Activated T-cell treated with anti-CD3 and anti-CD28 coated beads, Interleukin-2, amount 50 U/mL, for 4 hours (primary cell): ENCODE measurements around the gene C2orf80. TPM values are rescaled to one million over a fixed set of nuclear protein-coding genes. Genes with fewer than 3 reads are reported as not detected.
"Not testable (repeated sequence)": the region's sequence is repeated elsewhere in the genome, so short reads cannot be mapped to it uniquely, and the experiment has no call there.

Source experiments
- ATAC-seq, 2 donors: fragments of 200-7000 bp; cut with Tn5 transposase; one replicate each; pipeline ENCODE4 v1.10.0; 2021
- DNase-seq: peaks from one replicate; pipeline ENCODE4 v3.0.0-alpha.2; 2020
- H3K27me3 Mint-ChIP-seq: one replicate; pipeline ENCODE4 v1.8.0; 2021; ENCODE audit warnings: low read depth, mixed read lengths
- H3K36me3 Mint-ChIP-seq: one replicate; pipeline ENCODE4 v1.8.0; 2022; ENCODE audit warnings: mixed read lengths; ENCODE audit not compliant: insufficient read depth
- H3K4me1 Mint-ChIP-seq: one replicate; pipeline ENCODE4 v1.8.0; 2021; ENCODE audit warnings: low read depth, mixed read lengths
- H3K4me3 Mint-ChIP-seq: one replicate; pipeline ENCODE4 v1.8.0; 2021; ENCODE audit warnings: mild to moderate bottlenecking, moderate library complexity, mixed read lengths
- H3K9me3 Mint-ChIP-seq: one replicate; pipeline ENCODE4 v1.8.0; 2021; ENCODE audit warnings: mixed read lengths
- total RNA-seq, 3 donors: library from RNA; stranded (reverse); gene quantifications; one replicate each; pipeline ENCODE4 v1.2.1, GENCODE V29; 2021

The C2orf80 gene
- total RNA-seq, 3 donors from 2014 or later, result not detected

DNA sequence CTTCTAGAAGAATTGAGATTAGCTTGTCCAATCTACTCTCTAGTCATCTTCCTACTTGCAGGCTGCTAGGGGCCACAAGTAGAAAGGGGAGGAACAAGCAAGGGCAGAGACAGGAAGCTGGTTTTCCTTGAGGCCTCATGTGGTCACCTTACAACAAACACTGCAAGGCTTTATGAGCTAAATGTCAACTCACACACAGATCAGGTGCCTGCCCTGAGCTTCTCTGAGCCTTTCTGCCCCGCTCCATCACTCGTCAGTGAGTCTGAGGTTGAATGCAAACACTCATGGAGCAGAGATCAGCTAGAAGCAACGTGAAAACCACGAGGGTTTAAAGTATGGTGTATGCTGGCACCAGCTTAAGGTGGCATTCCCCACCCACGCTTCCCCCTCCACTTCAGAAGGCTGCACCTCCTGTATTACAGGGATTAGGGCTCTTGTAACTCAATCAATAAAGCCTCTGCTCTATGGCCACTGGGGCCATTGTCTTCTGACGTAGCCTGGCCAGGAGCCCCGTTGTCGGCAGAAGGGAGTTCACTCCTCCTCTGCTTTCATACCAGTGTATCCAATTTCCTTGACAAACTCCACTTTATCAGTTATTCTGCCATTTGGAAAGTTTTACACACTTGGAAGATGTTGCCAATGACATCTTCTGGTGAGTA, 54.8 kb downstream of the C2orf80 start:
- Mint-ChIP-seq H3K27me3 (no peaks in the 10 kb centered on the region), H3K9me3 (no peaks in the 10 kb centered on the region), H3K4me1 (peaks cover 7% of the 10 kb centered on the region), H3K4me3 (no peak overlapping the region), H3K36me3 (no peaks in the 10 kb centered on the region)
- DNase-seq, result no peak
- ATAC-seq, result no peak

DNA sequence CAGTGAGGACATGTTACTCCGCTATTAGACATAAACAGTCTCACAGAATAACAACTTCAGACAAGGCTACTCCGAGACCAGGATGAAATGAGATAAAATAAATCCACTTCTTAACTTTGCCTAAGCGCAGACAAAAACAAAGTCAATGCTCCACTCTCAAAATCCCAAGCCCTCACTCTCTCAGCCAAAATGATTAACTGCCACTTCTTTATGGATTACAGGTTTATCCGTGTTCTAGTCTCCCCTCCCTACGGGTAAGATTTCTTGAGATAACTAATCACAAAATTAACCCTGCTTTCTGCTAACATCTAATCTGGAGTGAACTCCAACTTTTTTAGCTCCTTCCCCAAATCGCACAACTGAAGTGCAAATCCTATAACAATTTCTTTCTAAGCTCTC, 59.1 kb downstream of the C2orf80 start:
- ATAC-seq, result no peak
- Mint-ChIP-seq H3K9me3 (peaks cover 3% of the 10 kb centered on the region), H3K4me3 (no peak overlapping the region)

DNA sequence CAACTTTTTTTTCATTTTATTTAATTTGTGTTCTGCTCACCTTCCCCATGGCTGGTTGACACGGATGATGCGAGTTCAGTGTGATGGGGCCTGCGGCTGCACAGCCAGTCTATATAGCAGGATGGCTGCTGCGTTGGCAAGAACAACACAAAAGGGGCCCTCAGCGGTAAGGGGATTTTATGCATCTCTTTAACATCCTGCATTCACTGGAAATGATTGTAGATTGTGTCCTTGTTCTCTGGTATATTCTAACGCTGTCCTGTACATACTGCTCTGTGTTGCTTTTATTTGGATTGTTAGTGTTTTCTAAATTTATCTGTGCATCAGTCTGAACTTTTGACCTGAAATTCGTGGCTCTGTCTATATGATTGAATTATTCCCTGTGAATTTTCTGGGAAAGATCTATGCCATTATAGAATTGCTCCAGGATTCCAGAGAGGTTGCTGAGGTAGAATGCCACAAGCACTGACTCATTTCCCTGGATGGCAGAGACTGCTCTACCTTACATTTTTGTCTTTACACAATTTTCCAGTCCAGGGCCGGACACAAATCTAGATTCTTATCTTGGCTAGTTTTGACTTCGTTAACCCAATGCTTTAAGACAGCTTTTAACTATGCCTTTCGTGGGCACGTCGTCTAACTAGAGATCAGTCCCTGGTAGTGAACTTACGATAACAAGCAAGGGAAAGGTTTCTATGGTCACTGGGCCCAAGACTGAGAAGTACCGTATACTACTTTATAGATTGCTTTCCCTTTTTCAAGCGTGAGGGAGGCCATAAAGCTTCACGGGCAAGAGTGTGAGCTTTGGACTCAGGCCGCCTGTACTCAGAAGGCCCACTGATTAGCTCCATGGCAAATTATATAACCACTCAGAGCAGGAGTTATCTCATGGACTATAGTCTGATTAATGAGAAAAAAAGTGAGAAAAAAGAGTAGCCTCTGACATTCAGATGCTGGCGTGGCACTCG, 59.8 kb downstream of the C2orf80 start, which contains the start of gene CRYGC:
Gene CRYGC (minus strand): TSS at position 85 of the 968 bp plus-strand sequence. CDS start 36 bp downstream, at position 49.
- Mint-ChIP-seq H3K9me3 (peaks cover 3% of the 10 kb centered on the region), H3K4me3 (no peak within 1 kb of the TSS), H3K27me3 (peaks cover 10% of the 10 kb centered on the region), H3K36me3 (no peaks in the 10 kb centered on the region), H3K4me1 (peaks cover 2% of the 10 kb centered on the region)
- ATAC-seq (no peak), DNase-seq (no peak)

More for the DNA sequence above, 59.1 kb downstream of the C2orf80 start:
- H3K4me1 Mint-ChIP-seq, result peaks cover 7% of the 10 kb centered on the region
- H3K36me3 Mint-ChIP-seq, result no peaks in the 10 kb centered on the region
- no peak for DNase-seq
- peaks cover 4% of the 10 kb centered on the region for H3K27me3 Mint-ChIP-seq

DNA sequence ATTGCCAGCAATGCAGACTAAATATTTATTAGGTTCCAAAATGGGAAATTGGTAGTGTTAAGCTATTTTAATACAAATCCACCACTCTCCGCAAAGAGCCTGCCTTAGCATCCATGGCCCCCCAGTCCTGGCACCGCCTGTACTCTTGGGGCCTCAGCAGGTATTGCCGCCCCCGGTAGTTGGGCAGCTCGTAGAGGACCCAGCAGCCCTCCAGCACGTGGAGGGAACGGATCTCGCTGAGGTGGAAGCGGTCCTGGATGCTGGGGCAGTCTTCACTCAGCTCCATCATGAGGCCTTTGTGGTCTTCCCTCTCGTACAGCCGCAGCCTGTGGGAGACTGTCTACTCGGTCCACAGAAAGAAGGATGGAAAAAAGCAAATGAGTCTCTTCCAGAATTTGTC, 61.7 kb downstream of the C2orf80 start:
- H3K4me1 Mint-ChIP-seq, result peaks cover 7% of the 10 kb centered on the region
- ATAC-seq, result no peak
- H3K27me3 Mint-ChIP-seq, result peaks cover 24% of the 10 kb centered on the region

DNA sequence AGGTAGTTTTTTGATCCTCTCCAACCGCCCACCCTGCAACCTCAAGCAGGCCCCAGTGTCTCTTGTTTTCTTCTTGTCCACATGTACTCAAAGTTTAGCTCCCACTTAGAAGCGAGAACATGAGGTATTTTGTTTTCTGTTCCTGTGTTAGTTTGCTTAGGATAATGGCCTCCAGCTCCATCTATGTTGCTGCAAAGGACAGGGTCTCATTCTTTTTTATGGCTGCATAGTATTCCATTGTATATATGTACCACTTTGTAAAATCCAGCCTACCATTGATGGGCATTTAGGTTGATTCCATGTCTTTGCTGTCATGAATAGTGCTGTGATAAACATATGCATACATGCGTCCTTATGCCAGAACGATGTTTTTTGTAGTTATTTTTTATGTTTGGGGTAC, 62.7 kb downstream of the C2orf80 start:
- peaks cover 3% of the 10 kb centered on the region for H3K9me3 Mint-ChIP-seq
- DNase-seq (no peak), ATAC-seq (no peak)
- no peak overlapping the region for H3K4me3 Mint-ChIP-seq
- no peaks in the 10 kb centered on the region for H3K36me3 Mint-ChIP-seq
- peaks cover 24% of the 10 kb centered on the region for H3K27me3 Mint-ChIP-seq
- H3K4me1 Mint-ChIP-seq, result peaks cover 7% of the 10 kb centered on the region

More for the DNA sequence above, 61.7 kb downstream of the C2orf80 start:
- no peak for DNase-seq
- Mint-ChIP-seq H3K4me3 (no peak overlapping the region), H3K36me3 (no peaks in the 10 kb centered on the region), H3K9me3 (peaks cover 3% of the 10 kb centered on the region)

DNA sequence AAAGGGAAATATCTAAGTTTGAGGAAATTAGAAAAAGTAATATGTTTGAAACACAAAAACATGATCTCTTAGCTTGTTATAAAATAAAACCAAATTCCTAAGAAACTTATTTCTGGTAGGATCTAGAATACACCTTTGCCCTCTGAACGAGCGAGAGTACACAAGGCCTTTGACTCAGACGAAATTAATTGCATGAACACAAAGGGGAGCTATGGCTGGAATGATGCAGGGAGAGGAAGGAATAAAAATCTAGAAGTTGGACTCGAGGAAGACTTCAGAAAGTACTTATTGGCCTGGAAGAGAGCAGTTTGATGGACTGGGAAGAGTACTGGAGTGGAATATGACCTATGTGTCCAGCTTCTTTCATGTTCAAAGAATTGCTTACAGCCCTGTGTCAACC, 64.6 kb downstream of the C2orf80 start:
- Mint-ChIP-seq H3K4me1 (peaks cover 7% of the 10 kb centered on the region), H3K27me3 (peaks cover 30% of the 10 kb centered on the region), H3K36me3 (no peaks in the 10 kb centered on the region), H3K9me3 (peaks cover 3% of the 10 kb centered on the region), H3K4me3 (no peak overlapping the region)
- DNase-seq (no peak), ATAC-seq (no peak)

DNA sequence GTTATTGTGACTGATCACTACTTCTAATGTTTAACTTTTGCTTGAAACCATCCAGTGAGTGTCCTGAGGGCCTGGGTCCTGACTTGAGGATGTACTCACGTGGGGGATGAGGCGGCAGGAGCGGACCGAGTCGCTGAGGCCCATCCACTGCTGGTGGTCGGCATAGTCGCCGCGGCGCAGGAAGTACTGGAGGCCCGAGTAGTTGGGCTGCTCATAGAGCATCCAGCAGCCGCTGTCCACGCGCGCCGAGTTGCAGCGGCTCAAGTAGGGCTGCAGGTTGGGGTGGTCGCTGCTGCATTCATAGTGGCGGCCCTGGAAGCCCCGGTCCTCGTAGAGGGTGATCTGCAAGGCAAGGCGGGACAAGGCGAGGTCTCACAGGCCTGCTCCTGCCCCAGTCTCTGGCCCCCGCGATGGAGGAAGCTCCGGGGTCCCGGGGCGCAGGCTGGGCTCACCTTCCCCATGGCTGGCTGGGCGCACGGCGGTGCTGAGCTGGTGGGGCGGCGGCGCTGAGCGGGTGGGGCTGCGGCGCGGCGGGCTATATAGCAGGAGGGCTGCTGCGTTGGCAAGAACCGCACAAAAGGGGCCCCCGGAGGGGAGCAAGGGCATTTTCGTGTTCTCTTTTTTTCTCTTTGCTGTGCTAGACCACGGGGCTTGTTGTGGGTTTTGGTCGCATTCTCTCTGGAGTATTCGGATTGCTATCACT, 65.7 kb downstream of the C2orf80 start, which contains the start of gene CRYGD:
Gene CRYGD (minus strand): TSS at position 512 of the 703 bp plus-strand sequence. CDS start 51 bp downstream, at position 461.
- not testable (repeated sequence) for H3K4me1 Mint-ChIP-seq, H3K9me3 Mint-ChIP-seq, H3K4me3 Mint-ChIP-seq, H3K36me3 Mint-ChIP-seq, DNase-seq
- H3K27me3 Mint-ChIP-seq, result peaks cover 30% of the 10 kb centered on the region
- peak; percentile 55 to 72 for ATAC-seq

DNA sequence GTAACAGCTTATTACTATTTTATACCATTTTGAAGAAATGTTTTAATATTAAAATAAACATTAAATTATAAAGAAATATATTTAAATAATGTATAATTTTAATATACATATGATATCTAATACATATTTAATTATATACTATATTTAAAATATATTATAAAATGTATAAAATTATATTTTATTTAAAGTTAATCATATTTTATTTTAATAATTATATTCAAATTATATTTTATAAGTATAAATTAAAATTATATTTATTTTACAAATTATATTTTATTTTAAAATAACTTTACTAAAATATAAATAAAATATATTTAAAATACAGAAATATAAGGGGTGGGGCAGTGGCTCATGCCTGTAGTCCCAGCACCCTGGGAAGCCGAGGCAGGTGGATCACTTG, 67.6 kb downstream of the C2orf80 start:
- no peak for ATAC-seq
- Mint-ChIP-seq H3K9me3 (peaks cover 2% of the 10 kb centered on the region), H3K4me3 (no peak overlapping the region)

DNA sequence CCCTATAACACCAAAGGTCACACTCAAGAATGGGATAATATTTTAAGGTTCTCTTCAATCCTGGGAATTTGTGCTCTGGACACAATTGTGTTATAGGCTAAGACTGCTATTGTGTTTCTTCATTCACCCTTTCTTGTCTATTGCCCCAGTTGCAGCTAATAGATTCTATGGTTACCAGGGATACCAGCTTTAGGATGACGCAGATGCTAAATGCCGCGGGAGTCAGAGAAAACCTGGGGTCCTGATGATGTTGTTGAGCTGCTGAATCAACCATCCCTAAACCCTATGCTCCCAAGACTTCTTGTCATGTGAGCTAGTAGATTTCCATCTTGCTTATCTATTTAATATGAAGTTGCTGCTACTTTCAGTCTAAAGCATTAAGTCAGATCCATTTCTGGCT, 70.9 kb downstream of the C2orf80 start:
- H3K27me3 Mint-ChIP-seq, result peaks cover 12% of the 10 kb centered on the region
- no peaks in the 10 kb centered on the region for H3K9me3 Mint-ChIP-seq
- H3K36me3 Mint-ChIP-seq, result no peaks in the 10 kb centered on the region
- H3K4me1 Mint-ChIP-seq, result peaks cover 2% of the 10 kb centered on the region
- ATAC-seq, result no peak
- DNase-seq, result no peak
- no peak overlapping the region for H3K4me3 Mint-ChIP-seq

More for the DNA sequence above, 67.6 kb downstream of the C2orf80 start:
- no peak for DNase-seq
- H3K4me1 Mint-ChIP-seq, result peaks cover 7% of the 10 kb centered on the region
- no peaks in the 10 kb centered on the region for H3K36me3 Mint-ChIP-seq
- H3K27me3 Mint-ChIP-seq, result peaks cover 28% of the 10 kb centered on the region

DNA sequence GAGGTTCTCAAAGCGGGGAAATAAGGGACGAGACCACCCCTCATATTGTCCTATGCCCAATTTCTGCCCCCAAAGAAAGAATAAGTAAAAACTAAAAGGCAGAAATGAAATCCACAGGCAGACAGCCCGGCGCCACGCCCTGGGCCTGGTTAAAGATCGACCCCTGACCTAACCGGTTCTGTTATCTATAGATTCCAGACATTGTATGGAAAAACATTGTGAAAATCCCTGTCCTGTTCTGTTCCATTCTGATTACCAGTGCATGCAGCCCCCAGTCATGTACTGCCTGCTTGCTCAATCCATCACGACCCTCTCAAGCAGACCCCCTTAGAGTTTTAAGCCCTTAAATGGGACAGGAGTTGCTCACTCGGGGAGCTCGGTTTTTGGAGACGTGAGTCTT, 72.4 kb downstream of the C2orf80 start:
- H3K4me3 Mint-ChIP-seq, ATAC-seq, H3K36me3 Mint-ChIP-seq, DNase-seq, H3K9me3 Mint-ChIP-seq, H3K4me1 Mint-ChIP-seq, H3K27me3 Mint-ChIP-seq: not testable (repeated sequence)

Other genes with a start within 250 kb of the C2orf80 start
- gene PLEKHM3, start 164.5 kb downstream of the C2orf80 start, total RNA-seq, result 1 to 10 TPM; 5.2 to 6.3 (median 5.4) TPM
- not detected for gene CRYGD, start 65.5 kb downstream of the C2orf80 start, total RNA-seq
- gene CRYGC, start 60.2 kb downstream of the C2orf80 start, total RNA-seq, result not detected
- not detected for gene CRYGB, start 43.9 kb downstream of the C2orf80 start, total RNA-seq
- not detected for gene CRYGA, start 26.4 kb downstream of the C2orf80 start, total RNA-seq
- 10 to 100 TPM in 1 of 3 donors, 1 to 10 TPM in 2; 9.7 to 10.5 (median 9.9) TPM for gene IDH1, start 65.0 kb upstream of the C2orf80 start, total RNA-seq
- gene PIKFYVE, start 76.2 kb upstream of the C2orf80 start, total RNA-seq, result 10 to 100 TPM; 13.1 to 14.8 (median 13.6) TPM
- gene PTH2R, start 216.8 kb upstream of the C2orf80 start, total RNA-seq, result not detected